SK-N-SH (cell line): Measurements from ENCODE around the gene CDK3. TPM values are rescaled to one million over a fixed set of nuclear protein-coding genes. Genes with fewer than 3 reads are reported as not detected.

Experiments used
- CTCF ChIA-PET: fragments of 300-600, 350-600 bp; formaldehyde crosslinking; extraction: SDS; loops from one replicate; lab custom pipeline; 2021; lab: Yijun Ruan, JAX
- POLR2A ChIA-PET: fragments of 350-600 bp; sonication (Branson Sonifier 250); formaldehyde crosslinking; extraction: SDS; loops from one replicate; lab custom pipeline; 2020; ENCODE audit warnings: antibody characterized with exemption, inconsistent platforms; lab: Yijun Ruan, JAX
- DNase-seq: peaks from one replicate; pipeline ENCODE4 v3.0.0; 2012
- H2AFZ ChIP-seq: fragments of 200-600 bp; sonication (generic); 2 replicates; pipeline ENCODE4 v1.8.1; 2016; ENCODE audit warnings: antibody characterized with exemption, mild to moderate bottlenecking, low read depth
- H3F3A ChIP-seq: fragments of 200-600 bp; sonication (generic); replicated peaks from 2 replicates; pipeline ENCODE3; 2016; ENCODE audit warnings: antibody characterized with exemption, mild to moderate bottlenecking; ENCODE audit not compliant: insufficient read depth
- H3K27ac ChIP-seq, 2 experiments: fragments of 200-500 bp in 1 of 2; fragments of 200-600 bp in 1 of 2; sonication (Bioruptor generic) in 1 of 2; sonication (generic), shearing (Covaris generic) in 1 of 2; 2 replicates each; pipeline versions ENCODE4 v1.5.1 to v1.6.1; 2014 to 2016; ENCODE audit warnings: low read depth in 2 of 2, inconsistent platforms in 1 of 2, low read length in 1 of 2, mild to moderate bottlenecking in 1 of 2, mixed read lengths in 1 of 2
- H3K27me3 ChIP-seq: fragments of 200-600 bp; sonication (generic), shearing (Covaris generic); 2 replicates; pipeline ENCODE4 v1.6.1; 2016; ENCODE audit warnings: mixed run types; ENCODE audit not compliant: insufficient read depth
- H3K36me3 ChIP-seq, 2 experiments: fragments of 200-500 bp in 1 of 2; fragments of 200-600 bp in 1 of 2; sonication (Bioruptor generic) in 1 of 2; sonication (generic) in 1 of 2; replicated peaks in 1 of 2; 2 replicates each; pipeline versions ENCODE3 to v1.5.1; 2014 to 2016; ENCODE audit warnings: low read length in 1 of 2, mild to moderate bottlenecking in 1 of 2; ENCODE audit not compliant: insufficient read depth in 2 of 2, control insufficient read depth in 1 of 2
- H3K4me1 ChIP-seq, 2 experiments: fragments of 200-500 bp in 1 of 2; fragments of 200-600 bp in 1 of 2; sonication (Bioruptor generic) in 1 of 2; sonication (generic), shearing (Covaris generic) in 1 of 2; 2 replicates each; pipeline versions ENCODE4 v1.5.1 to v1.6.1; 2014 to 2016; ENCODE audit warnings: low read depth in 1 of 2, low read length in 1 of 2, mixed run types in 1 of 2; ENCODE audit not compliant: insufficient read depth in 2 of 2, control insufficient read depth in 1 of 2
- H3K4me2 ChIP-seq: fragments of 200-600 bp; sonication (generic), shearing (Covaris generic); 2 replicates; pipeline ENCODE4 v1.6.1; 2017; ENCODE audit warnings: mixed run types
- H3K4me3 ChIP-seq, 2 experiments: fragments of 200-500 bp in 1 of 2; fragments of 200-600 bp in 1 of 2; sonication (Bioruptor generic) in 1 of 2; sonication (generic), shearing (Covaris generic) in 1 of 2; 2 replicates each; pipeline versions ENCODE4 v1.5.1 to v1.8.1; 2014 to 2016; ENCODE audit warnings: low read depth in 2 of 2, inconsistent platforms in 1 of 2, low read length in 1 of 2, mild to moderate bottlenecking in 1 of 2, mixed read lengths in 1 of 2, moderate library complexity in 1 of 2
- H3K79me2 ChIP-seq: fragments of 200-600 bp; sonication (generic); 2 replicates; pipeline ENCODE4 v1.8.1; 2017; ENCODE audit warnings: mild to moderate bottlenecking; ENCODE audit not compliant: insufficient read depth
- H3K9ac ChIP-seq: fragments of 200-600 bp; sonication (generic); 2 replicates; pipeline ENCODE4 v1.6.1; 2017; ENCODE audit warnings: mixed run types
- H3K9me2 ChIP-seq: fragments of 200-600 bp; sonication (generic); 2 replicates; pipeline ENCODE4 v1.6.1; 2017; ENCODE audit warnings: mixed run types
- H3K9me3 ChIP-seq: fragments of 200-600 bp; sonication (generic); 2 replicates; pipeline ENCODE4 v1.6.1; 2017; ENCODE audit warnings: mixed run types, mild to moderate bottlenecking, moderate library complexity
- H4K20me1 ChIP-seq: fragments of 200-600 bp; sonication (generic); 2 replicates; pipeline ENCODE4 v1.6.1; 2017; ENCODE audit warnings: mild to moderate bottlenecking, mixed run types; ENCODE audit not compliant: insufficient read depth
- CHD2 ChIP-seq: fragments of 150-350 bp; IDR thresholded peaks from 2 replicates; pipeline ENCODE4 v1.6.1; 2018; ENCODE audit warnings: low read length; ENCODE audit not compliant: partially characterized antibody
- FOXJ3 ChIP-seq: sonication (generic); formaldehyde crosslinking; IDR thresholded peaks from 2 replicates; pipeline ENCODE4 v1.5.1; 2020; ENCODE audit warnings: mild to moderate bottlenecking, missing genetic modification reagents
- GATA2 ChIP-seq: sonication (generic); formaldehyde crosslinking; IDR thresholded peaks from 2 replicates; pipeline ENCODE4 v1.5.0; 2020; ENCODE audit warnings: mild to moderate bottlenecking, missing genetic modification reagents
- JUND ChIP-seq: IDR thresholded peaks from 2 replicates; pipeline ENCODE4 v1.4.0; 2012
- NFIC ChIP-seq: IDR thresholded peaks from 2 replicates; pipeline ENCODE4 v1.4.0; 2012; ENCODE audit warnings: borderline replicate concordance
- RXRA ChIP-seq: IDR thresholded peaks from 2 replicates; pipeline ENCODE4 v1.4.0; 2012; ENCODE audit warnings: low read depth, mild to moderate bottlenecking, borderline replicate concordance
- SMC3 ChIP-seq: IDR thresholded peaks from 2 replicates; pipeline ENCODE4 v1.6.1; 2012; ENCODE audit warnings: low read depth, low read length, improper control_type of control experiment
- YY1 ChIP-seq: IDR thresholded peaks from 2 replicates; pipeline ENCODE4 v1.4.0; 2012; ENCODE audit warnings: low read depth, mild to moderate bottlenecking
- WGBS: methylation state at CpG from one replicate; pipeline ENCODE4 v1.1.6; 2017; ENCODE audit warnings: low lambda C conversion rate; 5-methylcytosine and 5-hydroxymethylcytosine counted together
- polyA plus RNA-seq, 3 experiments: library from polyadenylated mRNA; depleted of rRNA; stranded (reverse); fragments of >200 nt; gene quantifications; 2 replicates each; pipeline ENCODE4 v1.2.3, GENCODE V29; 2012
- TF ChIP-seq, protein P1 (sequence below): IDR thresholded peaks from 2 replicates; pipeline ENCODE4 v1.4.0; 2012; ENCODE audit warnings: low read depth, borderline replicate concordance
- TF ChIP-seq, protein P2 (sequence below): fragments of 150-350 bp; IDR thresholded peaks from 2 replicates; pipeline ENCODE4 v1.6.1; 2017; ENCODE audit warnings: antibody characterized with exemption, low read length, low read depth, borderline replicate concordance
- TF ChIP-seq, protein P3 (sequence below): IDR thresholded peaks from 2 replicates; pipeline ENCODE4 v1.4.0; 2012; ENCODE audit warnings: low read depth

Gene CDK3
- polyA plus RNA-seq, 1 of the 3 experiments (the other 2 are of a cell fraction) = 14.6 TPM

- Histone ChIP-seq H3K4me3 (no peak overlapping the region), H3K9ac (no peak overlapping the region), H3K9me3 (no peaks in the 10 kb centered on the region), H3K4me1 (peaks cover 0 to 10% of the 10 kb centered on the region in 2 experiments; a peak in 2 of 4 replicates), H3K27me3 (no peaks in the 10 kb centered on the region), H3K27ac (no peak overlapping the region), H2AFZ (no peak overlapping the region), H4K20me1 (no peaks in the 10 kb centered on the region), H3F3A (peaks cover 22% of the 10 kb centered on the region), H3K9me2 (no peaks in the 10 kb centered on the region), H3K4me2 (no peak overlapping the region), H3K36me3 (no peaks in the 10 kb centered on the region), H3K79me2 (no peaks in the 10 kb centered on the region)
- POLR2A ChIA-PET = no interaction called here
- DNase-seq = no peak
- CTCF ChIA-PET = interaction anchor here (0.6 to 14.6 kb wide), 11 partner anchors 6 to 391 kb away, joined by 3 to 231 read pairs (median 3); partner anchors contain the start of genes CDK3, MRPL38 and TRIM47
- no peak for TF ChIP-seq FOXJ3 (CRISPR knock-in tag)
- TF ChIP-seq SMC3 = no peak
- TF ChIP-seq, protein P1, sequence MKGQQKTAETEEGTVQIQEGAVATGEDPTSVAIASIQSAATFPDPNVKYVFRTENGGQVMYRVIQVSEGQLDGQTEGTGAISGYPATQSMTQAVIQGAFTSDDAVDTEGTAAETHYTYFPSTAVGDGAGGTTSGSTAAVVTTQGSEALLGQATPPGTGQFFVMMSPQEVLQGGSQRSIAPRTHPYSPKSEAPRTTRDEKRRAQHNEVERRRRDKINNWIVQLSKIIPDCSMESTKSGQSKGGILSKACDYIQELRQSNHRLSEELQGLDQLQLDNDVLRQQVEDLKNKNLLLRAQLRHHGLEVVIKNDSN = no peak
- TF ChIP-seq, protein P2, sequence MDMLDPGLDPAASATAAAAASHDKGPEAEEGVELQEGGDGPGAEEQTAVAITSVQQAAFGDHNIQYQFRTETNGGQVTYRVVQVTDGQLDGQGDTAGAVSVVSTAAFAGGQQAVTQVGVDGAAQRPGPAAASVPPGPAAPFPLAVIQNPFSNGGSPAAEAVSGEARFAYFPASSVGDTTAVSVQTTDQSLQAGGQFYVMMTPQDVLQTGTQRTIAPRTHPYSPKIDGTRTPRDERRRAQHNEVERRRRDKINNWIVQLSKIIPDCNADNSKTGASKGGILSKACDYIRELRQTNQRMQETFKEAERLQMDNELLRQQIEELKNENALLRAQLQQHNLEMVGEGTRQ = no peak
- TF ChIP-seq GATA2 (CRISPR knock-in tag) = no peak
- TF ChIP-seq YY1 = no peak
- no peak for TF ChIP-seq JUND
- TF ChIP-seq, protein P3, sequence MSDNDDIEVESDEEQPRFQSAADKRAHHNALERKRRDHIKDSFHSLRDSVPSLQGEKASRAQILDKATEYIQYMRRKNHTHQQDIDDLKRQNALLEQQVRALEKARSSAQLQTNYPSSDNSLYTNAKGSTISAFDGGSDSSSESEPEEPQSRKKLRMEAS = no peak
- no peak for TF ChIP-seq RXRA
- TF ChIP-seq NFIC = no peak
- WGBS = 87% methylated on average over 38 of the region's 39 CpGs
Observed at GRCh38 chr17:76007131-76007849, 6.6 kb downstream of the CDK3 start.

DNA sequence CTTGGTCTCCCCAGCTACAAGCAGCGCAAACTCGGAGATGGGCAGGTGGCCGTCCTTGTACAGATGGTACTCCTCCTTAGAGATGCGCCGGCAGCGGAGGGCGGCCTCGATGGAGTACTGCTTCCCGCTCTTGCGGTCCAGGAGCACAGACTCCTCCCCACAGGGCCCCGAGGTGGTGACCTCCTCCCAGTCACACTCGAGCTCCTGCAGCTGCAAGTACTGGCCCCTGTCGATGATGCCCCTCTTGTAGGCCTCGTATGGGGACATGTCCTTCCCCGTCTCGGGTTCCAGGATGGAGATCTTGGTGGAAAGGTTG is 7.2 kb downstream of the CDK3 start:
- POLR2A ChIA-PET = no interaction called here
- Histone ChIP-seq H2AFZ (no peak overlapping the region), H3K4me3 (no peak overlapping the region), H3K79me2 (no peaks in the 10 kb centered on the region), H3K27me3 (no peaks in the 10 kb centered on the region), H3F3A (peaks cover 21% of the 10 kb centered on the region), H3K9me3 (no peaks in the 10 kb centered on the region), H3K9ac (no peak overlapping the region), H3K27ac (no peak overlapping the region), H3K9me2 (no peaks in the 10 kb centered on the region), H4K20me1 (no peaks in the 10 kb centered on the region), H3K36me3 (no peaks in the 10 kb centered on the region), H3K4me2 (no peak overlapping the region), H3K4me1 (peaks cover 0 to 10% of the 10 kb centered on the region in 2 experiments; a peak in 2 of 4 replicates)
- TF ChIP-seq CHD2 = no peak
- TF ChIP-seq, protein P3 = no peak
- DNase-seq = no peak
- CTCF ChIA-PET = interaction anchor here (0.9 to 14.6 kb wide), 11 partner anchors 6 to 390 kb away, joined by 3 to 231 read pairs (median 3); partner anchors contain the start of genes CDK3, MRPL38 and TRIM47
- 82% methylated on average over 16 of the region's 16 CpGs for WGBS
